GM21528 (cell line): ENCODE data around the gene SARS1.

Experiments used
- ATAC-seq: cut with Tn5 transposase; IDR thresholded peaks from one replicate; pipeline ENCODE4 v1.9.1; 2021; ENCODE audit warnings: mild to moderate bottlenecking, moderate library complexity; ENCODE audit not compliant: unreplicated experiment, low FRiP score

The SARS1 gene

DNA sequence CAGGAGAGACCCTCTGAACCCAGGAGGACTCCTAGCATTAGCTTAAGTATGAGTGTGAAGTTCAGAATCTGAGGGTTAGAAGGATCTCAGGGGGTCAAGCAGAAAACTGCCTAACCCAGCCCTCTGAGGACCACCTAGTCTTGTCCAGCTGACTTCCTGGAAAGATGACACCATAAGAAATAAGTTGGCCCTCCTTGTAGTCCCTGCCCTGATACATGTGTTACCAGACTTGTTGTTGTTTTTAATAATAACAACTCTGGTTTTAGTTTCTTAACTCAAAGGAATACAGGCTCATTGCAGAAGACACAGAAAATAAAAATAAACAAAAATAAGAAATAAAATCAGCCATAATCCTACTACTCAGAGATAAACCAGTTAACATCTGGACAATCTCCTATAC is 21.8 kb upstream of the SARS1 start:
- ATAC-seq: no peak

- ATAC-seq: no peak
Measured at GRCh38 chr1:109192433-109192832, 21.3 kb upstream of the SARS1 start.

DNA sequence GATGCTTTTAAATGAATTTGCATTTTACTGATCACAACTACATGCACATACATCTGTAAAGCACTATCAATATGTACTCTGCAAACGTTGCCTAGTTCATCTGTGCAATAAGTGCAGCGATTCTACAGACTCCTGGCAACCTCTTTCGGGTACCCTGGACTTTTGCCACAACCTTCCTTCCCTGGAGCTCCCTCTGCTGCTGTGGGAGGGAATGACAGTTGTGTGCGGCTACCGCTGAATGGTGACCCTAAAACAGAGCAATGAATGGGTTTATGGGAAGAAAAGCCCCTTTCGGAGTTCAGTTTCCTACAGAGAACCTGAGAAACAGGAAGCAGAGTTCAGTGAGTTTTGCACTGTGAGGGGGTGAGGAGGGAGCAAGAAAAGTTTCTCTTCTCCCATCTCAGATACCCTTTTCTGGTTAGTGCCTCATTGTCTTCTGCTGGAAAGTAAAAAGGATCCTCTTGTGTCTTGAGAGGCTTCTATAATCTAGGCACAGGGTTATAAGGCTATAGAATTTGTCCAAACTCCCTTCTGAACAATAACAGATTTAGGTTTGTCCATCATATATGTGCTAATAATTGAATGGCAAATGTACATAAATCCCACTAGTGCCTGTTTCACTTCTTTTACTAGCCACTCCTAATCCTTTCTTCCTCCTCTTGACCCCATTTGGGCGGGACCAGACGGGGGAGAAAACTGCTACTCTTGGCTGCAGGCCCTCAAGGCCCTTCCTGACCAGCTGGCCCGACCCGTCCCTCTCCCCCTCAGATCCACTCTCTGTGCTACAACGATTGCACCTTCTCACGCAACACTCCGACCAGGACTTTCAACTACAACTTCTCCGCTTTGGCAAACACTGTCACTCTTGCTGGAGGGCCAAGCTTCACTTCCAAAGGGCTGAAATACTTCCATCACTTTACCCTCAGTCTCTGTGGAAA is 19.8 kb upstream of the SARS1 start:
- ATAC-seq: no peak

- ATAC-seq: no peak
Measured at GRCh38 chr1:109197158-109198042, 16.3 kb upstream of the SARS1 start.

GRCh38 chr1:109198043-109198695 is 15.5 kb upstream of the SARS1 start:
- no peak for ATAC-seq

DNA sequence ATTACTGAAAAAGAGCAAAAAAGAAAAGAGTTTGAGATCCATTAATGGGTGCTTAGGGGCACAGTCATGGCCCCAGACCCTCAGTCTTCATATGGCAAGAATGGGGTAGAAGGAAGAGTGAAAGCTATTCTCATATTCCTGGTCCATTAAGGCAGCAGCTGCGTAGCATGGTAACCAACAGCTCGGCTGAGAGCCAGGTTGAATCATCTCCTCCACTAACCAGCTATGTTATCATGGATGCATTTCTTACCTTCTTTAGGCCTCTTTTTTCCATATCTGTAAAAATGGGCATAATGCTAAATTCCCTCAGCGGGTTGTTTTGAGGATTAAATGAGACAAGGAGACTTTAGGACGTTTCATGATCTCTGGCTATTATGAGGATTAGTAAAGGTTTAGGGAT is 15.0 kb upstream of the SARS1 start:
- ATAC-seq: no peak

GRCh38 chr1:109199710-109200109 is 14.0 kb upstream of the SARS1 start:
- ATAC-seq: no peak

DNA sequence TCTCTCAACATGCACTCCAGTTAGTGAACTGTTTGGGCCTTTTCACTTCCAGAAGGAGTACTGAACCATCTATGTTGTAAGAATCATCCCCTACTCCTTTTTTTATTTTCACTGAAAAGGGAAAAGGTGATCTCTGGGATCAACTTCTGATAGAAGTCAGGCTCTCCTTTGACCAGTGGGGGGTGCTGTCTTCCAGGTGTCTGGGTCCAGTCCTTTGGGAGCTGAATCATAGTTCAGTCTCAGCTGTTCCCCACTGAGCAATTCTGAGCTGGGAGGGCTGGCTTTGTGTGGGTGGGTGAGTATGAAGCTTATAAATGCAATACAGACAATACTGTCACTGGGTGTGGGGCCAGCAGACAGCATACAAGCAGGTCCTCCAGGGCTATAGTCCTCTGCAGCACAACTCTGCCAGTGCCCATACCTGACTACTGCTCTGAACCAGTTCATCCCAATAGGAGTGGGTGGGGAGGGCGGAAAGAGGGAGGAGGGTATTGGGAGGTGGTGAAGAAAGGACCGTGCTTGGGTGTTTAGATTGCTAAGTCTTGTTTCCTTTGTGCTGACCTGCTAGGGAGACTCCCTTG is 12.5 kb upstream of the SARS1 start:
- no peak for ATAC-seq

DNA sequence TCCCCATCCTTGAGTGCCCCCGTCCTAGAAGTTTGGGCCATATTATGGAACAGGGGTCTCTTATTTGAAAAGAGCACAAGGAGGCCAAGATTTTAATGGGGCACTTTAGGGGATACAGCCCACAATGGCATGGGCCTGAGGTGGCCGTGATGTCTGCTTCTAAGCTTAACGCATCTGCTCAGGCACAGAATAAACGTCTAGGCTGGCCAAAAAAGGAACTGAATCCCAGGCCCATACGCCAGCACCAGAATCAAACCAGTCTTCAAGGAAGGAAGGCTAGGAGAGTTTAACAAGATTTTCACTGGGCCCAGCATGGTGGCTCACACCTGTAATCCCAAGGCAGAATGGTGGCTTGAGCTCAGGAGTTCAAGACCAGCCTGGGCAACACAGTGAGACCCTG is 9.2 kb upstream of the SARS1 start:
- no peak for ATAC-seq

DNA sequence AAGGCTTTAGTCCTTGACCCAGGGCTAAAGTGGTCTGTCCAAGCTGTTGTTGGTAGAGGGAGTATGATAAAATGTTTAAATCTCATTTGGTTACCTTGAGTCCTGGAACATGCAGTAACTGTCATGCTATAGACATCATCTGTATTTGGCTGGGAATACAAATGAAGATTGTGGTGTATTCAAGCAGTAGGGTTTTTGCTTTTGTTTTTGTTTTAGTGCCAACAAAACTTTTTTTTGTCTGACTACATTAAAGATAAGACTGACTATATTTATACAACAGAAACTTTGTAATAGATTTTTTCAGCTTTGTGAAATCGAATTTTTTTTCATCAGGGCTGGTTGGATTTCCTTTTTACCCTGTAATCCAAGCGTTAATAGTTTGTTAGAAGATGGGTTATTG is 7.4 kb upstream of the SARS1 start:
- no peak for ATAC-seq

GRCh38 chr1:109207467-109208103 is 6.1 kb upstream of the SARS1 start:
- ATAC-seq: no peak

- ATAC-seq: no peak
Measured at GRCh38 chr1:109208394-109208793, 5.3 kb upstream of the SARS1 start.

DNA sequence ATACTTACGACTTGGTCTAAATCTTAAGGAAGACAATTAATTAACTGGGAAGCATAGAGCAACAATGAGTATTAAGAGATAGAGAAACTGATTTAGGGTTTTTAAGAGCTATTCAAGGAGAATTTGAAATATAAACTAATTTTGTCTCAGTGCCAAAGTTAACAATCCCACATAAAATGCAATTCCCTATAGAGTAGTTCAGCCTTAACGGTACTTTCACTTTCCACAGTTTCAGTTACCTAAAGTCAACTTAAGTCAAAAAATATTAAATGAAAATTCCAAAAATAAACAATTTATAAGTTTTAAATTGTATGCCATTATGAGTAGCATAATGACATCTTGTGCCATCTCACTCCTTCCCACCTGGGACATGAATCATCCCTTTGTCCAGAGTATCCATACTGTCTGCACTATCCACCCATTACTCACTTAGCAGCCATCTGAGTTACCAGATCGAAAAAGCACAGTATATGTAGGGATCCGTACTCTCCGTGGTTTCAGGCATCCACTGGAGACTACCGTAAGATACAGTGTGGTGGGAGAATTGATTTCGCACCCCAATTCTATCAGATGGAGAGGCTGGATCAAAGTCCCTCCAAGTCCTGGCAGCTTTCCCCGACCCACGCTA is 4.8 kb upstream of the SARS1 start:
- no peak for ATAC-seq

DNA sequence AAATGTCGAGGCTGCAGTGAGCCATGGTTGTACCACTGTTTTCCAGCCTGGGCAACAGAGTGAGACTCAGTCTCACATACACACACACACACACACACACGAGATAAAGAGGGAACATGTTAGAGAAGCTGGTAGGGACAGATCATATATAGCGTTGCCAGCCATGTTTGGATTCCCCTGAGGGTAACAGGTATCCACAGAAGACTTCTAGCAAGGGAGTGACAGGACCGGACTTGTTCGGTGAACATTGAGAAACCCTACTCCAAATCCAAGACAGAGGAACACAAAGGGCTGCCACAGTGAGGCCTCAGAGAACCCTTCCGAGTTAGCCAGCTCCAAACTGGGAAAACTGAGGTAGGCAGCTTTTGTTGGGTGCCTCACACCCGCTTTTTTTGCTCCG is 3.7 kb upstream of the SARS1 start:
- no peak for ATAC-seq

DNA sequence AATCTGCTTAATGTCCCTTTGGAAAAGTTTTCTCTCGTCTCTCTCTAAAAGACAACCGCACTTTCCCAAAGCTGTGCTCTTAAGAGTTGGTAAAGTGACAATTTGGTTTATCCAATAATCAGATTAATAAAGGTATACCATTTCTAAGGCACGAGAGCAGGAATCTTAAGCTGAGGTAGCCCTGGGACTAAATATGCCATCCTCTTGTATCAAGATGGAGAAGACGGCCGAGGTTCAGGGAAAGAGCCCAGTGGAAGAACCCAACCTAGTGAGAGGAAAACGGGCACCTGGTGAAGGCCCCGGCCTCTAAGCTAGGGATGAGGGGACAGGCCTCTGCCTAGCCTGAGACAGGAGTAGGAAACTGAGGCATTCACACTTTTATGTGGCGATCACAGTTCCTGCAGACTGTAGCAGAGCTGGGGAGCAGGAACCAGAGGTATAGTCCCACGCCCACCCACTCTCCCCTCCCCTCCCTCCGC is 334 bp upstream of the SARS1 start:
- peak; percentile 34 for ATAC-seq

DNA sequence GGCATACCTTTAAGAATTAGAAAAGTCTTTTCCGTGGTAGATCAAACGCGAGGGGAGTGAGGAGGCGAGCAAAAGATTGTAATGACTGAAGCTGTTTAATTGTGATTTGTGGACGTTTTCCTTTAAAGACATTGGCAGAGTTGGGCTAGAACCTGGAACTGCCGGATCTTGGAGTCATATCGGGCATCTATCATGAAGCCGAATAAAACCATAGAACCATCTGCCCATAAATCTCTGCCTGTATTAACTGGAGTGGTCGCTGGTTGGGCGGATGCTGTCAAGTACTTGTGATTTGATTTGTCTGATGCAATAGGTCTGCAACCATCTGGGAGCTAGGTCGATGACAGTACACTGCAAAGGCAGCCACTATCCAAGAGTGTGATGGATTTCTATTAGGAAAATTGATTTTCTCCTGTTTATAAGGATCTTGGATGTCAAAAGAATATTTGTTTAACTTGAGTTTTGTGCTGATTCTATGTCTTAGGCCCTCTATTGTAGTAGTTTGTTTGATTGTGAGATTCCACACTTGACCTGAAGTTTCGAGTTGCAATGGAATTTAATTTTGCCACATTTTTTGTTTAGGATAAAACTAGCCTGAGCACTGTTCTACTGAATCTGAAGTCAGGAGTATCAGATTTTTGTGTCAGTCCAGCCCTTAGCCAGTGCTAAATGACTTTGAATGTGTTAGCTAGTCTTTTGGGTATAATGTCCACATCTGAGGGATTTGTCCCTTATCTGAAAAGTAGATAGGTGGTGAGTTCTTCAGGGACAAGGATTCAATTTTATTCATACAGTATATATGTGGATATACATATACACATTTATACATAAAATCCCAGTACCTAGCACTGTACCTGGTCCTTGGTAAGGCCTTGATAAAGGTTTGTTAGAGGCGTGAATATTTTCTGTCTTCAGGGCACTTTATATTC is 1.2 kb downstream of the SARS1 start:
- ATAC-seq: no peak

GRCh38 chr1:109216662-109217061 is 2.9 kb downstream of the SARS1 start:
- no peak for ATAC-seq

DNA sequence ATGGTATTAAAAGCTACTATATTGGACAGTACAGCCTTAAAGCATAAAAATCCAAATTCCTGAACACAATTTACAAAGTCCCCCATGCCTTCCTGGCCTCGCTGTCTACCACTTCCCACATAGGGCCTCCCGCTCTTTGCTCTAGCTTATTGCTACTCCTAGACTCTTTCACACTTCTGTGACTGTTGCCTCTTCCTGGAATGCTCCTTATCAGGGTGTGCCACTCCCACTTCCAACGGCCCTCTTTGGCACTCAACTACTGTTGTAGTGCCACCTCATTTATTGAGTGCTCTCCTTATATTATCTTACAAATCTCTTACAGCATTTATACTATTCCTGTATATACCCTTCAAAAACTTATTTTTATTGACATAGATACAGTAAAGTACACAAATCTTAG is 4.8 kb downstream of the SARS1 start:
- ATAC-seq: no peak
